Activated T-helper 1 cell treated with anti-CD3 and anti-CD28 coated beads, Interleukin-2, amount 50 U/mL, for 16 hours (primary cell): ENCODE results near the gene NPHP4.

Experiments
- DNase-seq, 2 donors: peaks; one replicate each; pipeline ENCODE4 v3.0.0-alpha.2; 2020; ENCODE audit warnings: low read depth in 1 of 2, low spot score in 1 of 2

The NPHP4 gene

GRCh38 chr1:5914676-5915365 lies 77.4 kb downstream of the NPHP4 start:
- DNase-seq: no peak

GRCh38 chr1:5913876-5914275 lies 78.3 kb downstream of the NPHP4 start:
- DNase-seq: no peak

GRCh38 chr1:5913078-5913845 lies 79.0 kb downstream of the NPHP4 start:
- DNase-seq: no peak

GRCh38 chr1:5911871-5912271 lies 80.4 kb downstream of the NPHP4 start:
- DNase-seq: no peak

GRCh38 chr1:5911157-5911556 lies 81.1 kb downstream of the NPHP4 start:
- no peak for DNase-seq

GRCh38 chr1:5910666-5911065 lies 81.6 kb downstream of the NPHP4 start:
- no peak for DNase-seq

- DNase-seq: no peak
Observed at GRCh38 chr1:5910276-5910620, 82.0 kb downstream of the NPHP4 start.

- DNase-seq: no peak
Observed at GRCh38 chr1:5909576-5910275, 82.5 kb downstream of the NPHP4 start.

GRCh38 chr1:5908461-5909375 lies 83.5 kb downstream of the NPHP4 start:
- no peak for DNase-seq

- DNase-seq: no peak
Observed at GRCh38 chr1:5907966-5908365, 84.3 kb downstream of the NPHP4 start.

GRCh38 chr1:5907386-5907785 lies 84.8 kb downstream of the NPHP4 start:
- DNase-seq: no peak

GRCh38 chr1:5906966-5907365 lies 85.3 kb downstream of the NPHP4 start:
- DNase-seq: no peak

GRCh38 chr1:5906116-5906515 lies 86.1 kb downstream of the NPHP4 start:
- DNase-seq: no peak

GRCh38 chr1:5905436-5905835 lies 86.8 kb downstream of the NPHP4 start:
- DNase-seq: no peak

GRCh38 chr1:5904551-5904950 lies 87.7 kb downstream of the NPHP4 start:
- DNase-seq: no peak

- DNase-seq: no peak
Observed at GRCh38 chr1:5903680-5904079, 88.5 kb downstream of the NPHP4 start.

GRCh38 chr1:5903031-5903430 lies 89.2 kb downstream of the NPHP4 start:
- DNase-seq: no peak

- DNase-seq: no peak
Observed at GRCh38 chr1:5901841-5902240, 90.4 kb downstream of the NPHP4 start.

GRCh38 chr1:5901150-5901549 lies 91.1 kb downstream of the NPHP4 start:
- no peak for DNase-seq

- DNase-seq: no peak
Observed at GRCh38 chr1:5898266-5898665, 94.0 kb downstream of the NPHP4 start.
